ENCODE data around the gene IL20.

DNA sequence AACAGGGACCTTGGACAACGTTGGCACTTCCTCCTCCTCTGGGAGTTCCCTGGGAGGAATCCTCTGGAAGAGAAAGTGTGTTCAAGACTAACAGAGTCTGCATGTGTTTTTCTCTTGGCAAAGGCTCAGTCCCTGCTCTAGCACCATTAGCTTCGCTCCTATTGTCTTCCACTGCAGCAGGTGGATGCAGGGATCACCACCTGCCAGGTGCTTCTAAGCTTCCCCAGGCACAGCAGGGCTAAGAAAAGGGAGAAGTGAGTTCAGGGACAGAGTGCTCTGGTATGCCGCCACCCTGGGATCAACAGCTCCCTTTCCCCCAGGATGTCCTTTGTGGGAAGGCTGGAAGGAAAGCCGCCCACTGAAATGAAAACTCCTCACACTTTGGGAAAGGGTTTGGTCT lies 43.9 kb upstream of the IL20 start:
- TF ChIP-seq, protein P1, sequence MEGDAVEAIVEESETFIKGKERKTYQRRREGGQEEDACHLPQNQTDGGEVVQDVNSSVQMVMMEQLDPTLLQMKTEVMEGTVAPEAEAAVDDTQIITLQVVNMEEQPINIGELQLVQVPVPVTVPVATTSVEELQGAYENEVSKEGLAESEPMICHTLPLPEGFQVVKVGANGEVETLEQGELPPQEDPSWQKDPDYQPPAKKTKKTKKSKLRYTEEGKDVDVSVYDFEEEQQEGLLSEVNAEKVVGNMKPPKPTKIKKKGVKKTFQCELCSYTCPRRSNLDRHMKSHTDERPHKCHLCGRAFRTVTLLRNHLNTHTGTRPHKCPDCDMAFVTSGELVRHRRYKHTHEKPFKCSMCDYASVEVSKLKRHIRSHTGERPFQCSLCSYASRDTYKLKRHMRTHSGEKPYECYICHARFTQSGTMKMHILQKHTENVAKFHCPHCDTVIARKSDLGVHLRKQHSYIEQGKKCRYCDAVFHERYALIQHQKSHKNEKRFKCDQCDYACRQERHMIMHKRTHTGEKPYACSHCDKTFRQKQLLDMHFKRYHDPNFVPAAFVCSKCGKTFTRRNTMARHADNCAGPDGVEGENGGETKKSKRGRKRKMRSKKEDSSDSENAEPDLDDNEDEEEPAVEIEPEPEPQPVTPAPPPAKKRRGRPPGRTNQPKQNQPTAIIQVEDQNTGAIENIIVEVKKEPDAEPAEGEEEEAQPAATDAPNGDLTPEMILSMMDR (IDR thresholded peaks at IDR 0.05 in 2 of 3, conservative IDR thresholded peaks at IDR 0.05 in 1 of 3; ENCODE audit: control insufficient read depth in 2 of 3, extremely low read depth in 1 of 3, insufficient read depth in 1 of 3, low read depth in 3 of 3, low read length in 3 of 3) = no peak
- TF ChIP-seq POLR2A (IDR thresholded peaks at IDR 0.05; ENCODE audit: low read depth, low read length) (no peak), FOS (IDR thresholded peaks at IDR 0.05; ENCODE audit: borderline replicate concordance, extremely low read depth, insufficient read length) (no peak), ATF7 (IDR thresholded peaks at IDR 0.05; ENCODE audit: low read depth) (no peak), JUND (IDR thresholded peaks at IDR 0.05; ENCODE audit: low read depth, low read length) (no peak), RFX5 (IDR thresholded peaks at IDR 0.05; ENCODE audit: low read depth, low read length) (no peak), HDGF (IDR thresholded peaks at IDR 0.05) (no peak), SMC3 (IDR thresholded peaks at IDR 0.05; ENCODE audit: borderline replicate concordance, low read length) (no peak)
- TF ChIP-seq, protein P2, sequence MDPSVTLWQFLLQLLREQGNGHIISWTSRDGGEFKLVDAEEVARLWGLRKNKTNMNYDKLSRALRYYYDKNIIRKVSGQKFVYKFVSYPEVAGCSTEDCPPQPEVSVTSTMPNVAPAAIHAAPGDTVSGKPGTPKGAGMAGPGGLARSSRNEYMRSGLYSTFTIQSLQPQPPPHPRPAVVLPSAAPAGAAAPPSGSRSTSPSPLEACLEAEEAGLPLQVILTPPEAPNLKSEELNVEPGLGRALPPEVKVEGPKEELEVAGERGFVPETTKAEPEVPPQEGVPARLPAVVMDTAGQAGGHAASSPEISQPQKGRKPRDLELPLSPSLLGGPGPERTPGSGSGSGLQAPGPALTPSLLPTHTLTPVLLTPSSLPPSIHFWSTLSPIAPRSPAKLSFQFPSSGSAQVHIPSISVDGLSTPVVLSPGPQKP (IDR thresholded peaks at IDR 0.05; ENCODE audit: low read depth, low read length) = no peak

Measured in GM12878 (cell line).